Left kidney (tissue), 8 donors: ENCODE measurements around the gene GASK1A. TPM values are rescaled to one million over a fixed set of nuclear protein-coding genes. Genes with fewer than 3 reads are reported as not detected.
A peak's percentile ranks its signal among the peaks of the same experiment; 100 is the strongest.
"Not testable (repeated sequence)": the region's sequence is repeated elsewhere in the genome, so short reads cannot be mapped to it uniquely, and the experiment has no call there.

Experiments used
- DNase-seq: peaks from one replicate; pipeline ENCODE4 v3.0.0-alpha.2; 2013
- long read RNA-seq, 8 donors: transcript quantifications; one replicate each; lab custom pipeline, GENCODE V29; 2026
- polyA plus RNA-seq: library from polyadenylated mRNA; unstranded; fragments of 120-200 nt; gene quantifications from one replicate; pipeline ENCODE4 v1.2.1, GENCODE V29; 2013; ENCODE audit not compliant: insufficient read length

Gene GASK1A
- 6.1 TPM for polyA plus RNA-seq
- long read RNA-seq, donor 1 = 0 reads
- long read RNA-seq, donor 2 = 0 reads
- long read RNA-seq, donor 3, partial matches to known transcripts = 0 of 1 reads
- long read RNA-seq, donor 3, other reads (novel, unspliced or antisense) = 0 of 1 reads
- long read RNA-seq, donor 4 = 0 reads
- long read RNA-seq, donor 5 = 0 reads
- long read RNA-seq, donor 6, partial matches to known transcripts = 0 of 1 reads
- long read RNA-seq, donor 6, other reads (novel, unspliced or antisense) = 0 of 1 reads
- long read RNA-seq, donor 7, partial matches to known transcripts = 0 of 1 reads
- long read RNA-seq, donor 7, other reads (novel, unspliced or antisense) = 0 of 1 reads
- long read RNA-seq, donor 8 = 0 reads

GRCh38 chr3:42979044-42979972 is at the start of gene GASK1A:
GASK1A (plus strand) TSS chr3:42979311; CDS start chr3:42979643, 332 bp downstream.
- peak; percentile 50 for DNase-seq

DNA sequence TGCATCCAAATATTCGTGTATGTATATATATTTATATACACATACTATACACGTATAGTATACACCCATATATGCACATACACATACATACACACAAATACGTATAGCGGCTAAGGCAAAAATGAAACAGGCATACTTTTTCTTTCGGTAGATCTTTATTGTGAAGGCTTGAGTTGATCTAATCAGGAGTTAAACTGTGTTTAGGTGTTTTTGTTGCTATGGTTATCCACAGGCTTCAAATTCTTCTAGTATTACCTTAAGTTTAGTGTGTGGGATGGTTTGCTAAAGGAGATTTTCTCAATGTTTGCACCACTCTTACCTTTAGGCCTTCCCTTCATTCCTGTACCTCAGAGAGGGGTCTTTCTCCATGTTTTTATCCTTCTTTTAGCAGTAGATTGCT is 45.0 kb upstream of the GASK1A start:
- no peak for DNase-seq

- no peak for DNase-seq
Measured at GRCh38 chr3:42934910-42935309, 44.2 kb upstream of the GASK1A start.

- no peak for DNase-seq
Measured at GRCh38 chr3:42935472-42935871, 43.6 kb upstream of the GASK1A start.

- peak; percentile 50 for DNase-seq
Measured at GRCh38 chr3:42936157-42936981, 42.7 kb upstream of the GASK1A start.

DNA sequence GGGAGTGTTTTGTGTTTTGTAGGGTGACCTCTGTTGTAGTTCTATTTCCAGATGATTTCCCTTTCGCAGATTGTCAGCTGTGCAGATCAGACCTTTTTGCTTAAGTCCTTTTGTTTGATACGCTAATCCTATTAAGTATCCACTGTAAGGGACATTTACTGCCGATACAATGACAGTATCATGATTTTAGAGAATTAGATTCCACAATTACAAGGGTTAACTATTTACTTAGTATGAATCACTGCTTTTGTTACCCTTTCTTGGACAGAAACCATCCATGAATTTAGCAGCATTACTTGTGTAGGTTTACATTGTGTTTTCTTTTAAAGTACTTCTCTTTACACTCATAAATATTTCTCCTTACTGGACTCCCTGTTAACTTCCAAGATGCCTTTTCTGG is 41.8 kb upstream of the GASK1A start:
- no peak for DNase-seq

GRCh38 chr3:42942693-42943092 is 36.4 kb upstream of the GASK1A start:
- DNase-seq = no peak

GRCh38 chr3:42946050-42946449 is 33.1 kb upstream of the GASK1A start:
- DNase-seq = no peak

GRCh38 chr3:42957573-42957972 is 21.5 kb upstream of the GASK1A start:
- DNase-seq = no peak

DNA sequence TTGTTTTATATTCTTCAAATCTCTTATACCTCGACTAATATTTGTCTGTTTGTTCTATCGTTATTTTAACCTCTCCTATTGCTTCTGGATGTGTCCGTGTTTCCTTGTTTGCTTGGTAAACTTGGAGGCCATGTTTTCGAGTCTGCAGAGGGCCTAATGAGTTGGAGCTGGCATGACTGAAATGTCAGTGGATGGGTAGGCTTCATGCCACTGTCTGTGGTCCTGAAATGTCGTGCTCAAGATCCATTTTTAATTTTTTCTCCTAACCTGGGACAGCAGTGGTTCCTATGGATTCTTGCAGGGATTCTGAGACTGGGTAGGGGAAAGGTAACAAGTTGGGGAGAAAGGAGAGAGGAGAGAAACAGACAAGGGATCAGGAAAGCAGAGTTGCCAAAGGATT is 18.8 kb upstream of the GASK1A start:
- DNase-seq = no peak

DNA sequence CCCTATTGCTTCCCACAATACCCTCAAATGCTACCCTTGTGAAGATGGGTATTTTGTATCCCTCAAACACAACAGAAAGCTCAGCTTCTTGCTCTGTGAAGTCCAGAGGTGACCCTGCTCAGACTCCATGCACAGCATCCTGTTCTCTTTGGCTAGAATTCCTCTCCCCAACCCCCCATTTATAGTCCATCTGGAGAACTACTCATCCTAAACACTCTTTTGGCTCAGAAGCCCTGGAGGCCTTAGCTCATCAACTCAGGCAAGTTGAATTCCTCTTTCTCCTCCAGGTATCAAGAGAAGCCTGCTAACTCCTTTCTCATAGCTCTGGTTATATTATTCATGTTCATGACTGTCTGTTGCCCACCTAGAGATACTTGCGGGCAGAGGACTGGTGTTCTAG is 18.3 kb upstream of the GASK1A start:
- DNase-seq = no peak

- peak; percentile 67 for DNase-seq
Measured at GRCh38 chr3:42961633-42962032, 17.5 kb upstream of the GASK1A start.

GRCh38 chr3:42963269-42963668 is 15.8 kb upstream of the GASK1A start:
- DNase-seq = no peak

DNA sequence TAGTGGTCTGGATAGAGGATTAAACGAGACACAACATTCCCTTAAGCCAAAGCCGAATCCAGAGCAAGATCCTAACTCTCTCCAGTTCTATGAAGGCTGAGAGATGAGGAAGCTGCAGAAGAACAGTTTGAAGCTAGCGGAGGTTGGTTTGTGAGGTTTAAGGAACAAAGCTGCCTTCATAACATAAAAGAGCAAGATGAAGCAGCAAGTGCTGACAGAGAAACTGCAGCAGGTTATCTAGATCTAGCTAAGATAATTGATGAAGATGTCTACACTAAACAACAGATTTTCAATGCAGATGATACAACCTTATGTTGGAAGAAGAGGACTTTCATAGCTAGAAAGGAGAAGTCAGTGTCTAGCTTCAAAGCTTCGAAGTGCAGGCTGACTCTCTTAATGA is 14.8 kb upstream of the GASK1A start:
- DNase-seq = no peak

GRCh38 chr3:42970557-42970956 is 8.6 kb upstream of the GASK1A start:
- no peak for DNase-seq

- DNase-seq = no peak
Measured at GRCh38 chr3:42970976-42971772, 7.9 kb upstream of the GASK1A start.

GRCh38 chr3:42974906-42975305 is 4.2 kb upstream of the GASK1A start:
- not testable (repeated sequence) for DNase-seq

GRCh38 chr3:42975456-42975855 is 3.7 kb upstream of the GASK1A start:
- no peak for DNase-seq

- DNase-seq = no peak
Measured at GRCh38 chr3:42975955-42976354, 3.2 kb upstream of the GASK1A start.

- DNase-seq = no peak
Measured at GRCh38 chr3:42980209-42980608, 1.1 kb downstream of the GASK1A start.

GRCh38 chr3:42980909-42981308 is 1.8 kb downstream of the GASK1A start:
- no peak for DNase-seq
